ENCODE results near the gene LUC7L3.

Gene LUC7L3

DNA sequence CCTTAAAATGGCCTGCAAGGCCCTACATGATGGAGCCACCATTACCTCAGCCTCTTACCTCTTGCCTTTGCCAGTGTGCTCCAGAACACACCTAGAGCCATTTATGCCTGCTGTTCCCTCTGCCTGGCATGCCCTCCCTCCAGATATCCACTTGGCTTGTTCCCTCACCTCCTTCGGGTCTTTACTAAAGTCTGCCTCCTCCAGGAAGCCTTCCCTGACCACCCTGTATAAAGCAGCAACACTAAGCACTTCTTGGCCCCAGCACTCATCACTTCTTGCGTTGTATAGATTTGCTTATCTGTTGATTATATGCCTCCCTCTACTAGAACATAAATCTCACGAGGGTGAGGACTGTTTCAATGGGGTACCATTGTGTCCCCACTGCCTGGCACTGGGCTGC, 37.0 kb upstream of the LUC7L3 start:
- Histone ChIP-seq H4K20me1 (ENCODE audit: insufficient read depth, low read length) (no peaks in the 10 kb centered on the region), H3K79me2 (ENCODE audit: insufficient read depth, low read length) (no peaks in the 10 kb centered on the region), H3K9ac (ENCODE audit: low read depth, low read length) (no peak overlapping the region), H3K4me2 (ENCODE audit: insufficient read depth, low read length) (no peak overlapping the region), H3K9me3 (ENCODE audit: insufficient read depth, low read length, severe bottlenecking) (no peaks in the 10 kb centered on the region), H2AFZ (ENCODE audit: low read depth, low read length) (no peak overlapping the region), H3K27me3 (ENCODE audit: insufficient read depth, low read length, poor library complexity) (no peaks in the 10 kb centered on the region), H3K27ac (ENCODE audit: low read length) (no peak overlapping the region), H3K4me1 (ENCODE audit: insufficient read depth, low read length) (no peaks in the 10 kb centered on the region), H3K4me3 (ENCODE audit: low read depth in 1 of 2, low read length in 2 of 2) (no peak overlapping the region), H3K36me3 (ENCODE audit: insufficient read depth, low read length) (no peaks in the 10 kb centered on the region)
- TF ChIP-seq, protein P1, sequence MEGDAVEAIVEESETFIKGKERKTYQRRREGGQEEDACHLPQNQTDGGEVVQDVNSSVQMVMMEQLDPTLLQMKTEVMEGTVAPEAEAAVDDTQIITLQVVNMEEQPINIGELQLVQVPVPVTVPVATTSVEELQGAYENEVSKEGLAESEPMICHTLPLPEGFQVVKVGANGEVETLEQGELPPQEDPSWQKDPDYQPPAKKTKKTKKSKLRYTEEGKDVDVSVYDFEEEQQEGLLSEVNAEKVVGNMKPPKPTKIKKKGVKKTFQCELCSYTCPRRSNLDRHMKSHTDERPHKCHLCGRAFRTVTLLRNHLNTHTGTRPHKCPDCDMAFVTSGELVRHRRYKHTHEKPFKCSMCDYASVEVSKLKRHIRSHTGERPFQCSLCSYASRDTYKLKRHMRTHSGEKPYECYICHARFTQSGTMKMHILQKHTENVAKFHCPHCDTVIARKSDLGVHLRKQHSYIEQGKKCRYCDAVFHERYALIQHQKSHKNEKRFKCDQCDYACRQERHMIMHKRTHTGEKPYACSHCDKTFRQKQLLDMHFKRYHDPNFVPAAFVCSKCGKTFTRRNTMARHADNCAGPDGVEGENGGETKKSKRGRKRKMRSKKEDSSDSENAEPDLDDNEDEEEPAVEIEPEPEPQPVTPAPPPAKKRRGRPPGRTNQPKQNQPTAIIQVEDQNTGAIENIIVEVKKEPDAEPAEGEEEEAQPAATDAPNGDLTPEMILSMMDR (IDR thresholded peaks at IDR 0.05; ENCODE audit: borderline replicate concordance, extremely low read depth, low read length, poor library complexity, severe bottlenecking), result no peak
- TF ChIP-seq EZH2 (IDR thresholded peaks at IDR 0.05; ENCODE audit: borderline replicate concordance, low read depth, low read length, severe bottlenecking), result no peak
- no peak for DNase-seq
- ATAC-seq (ENCODE audit: insufficient read depth, low read depth), result no peak

DNA sequence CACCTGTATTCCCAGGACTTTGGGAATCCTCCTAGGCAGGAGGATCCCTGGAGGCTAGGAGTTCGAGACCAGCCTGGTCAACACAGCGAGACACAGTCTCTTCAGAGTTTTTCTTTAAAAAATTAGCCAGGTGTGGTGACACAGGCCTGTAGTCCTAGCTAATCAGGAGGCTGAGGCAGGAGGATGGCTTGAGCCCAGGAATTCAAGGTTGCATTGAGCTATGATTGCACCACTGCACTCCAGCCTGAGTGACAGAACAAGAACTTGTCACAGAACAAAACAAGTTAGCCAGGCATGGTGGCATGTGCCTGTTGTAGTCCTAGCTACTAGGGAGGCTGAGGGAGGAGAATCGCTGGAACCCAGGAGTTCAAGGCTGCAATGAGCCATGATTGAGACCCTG, 36.5 kb upstream of the LUC7L3 start:
- Histone ChIP-seq H2AFZ (ENCODE audit: low read depth, low read length) (no peak overlapping the region), H3K9ac (ENCODE audit: low read depth, low read length) (no peak overlapping the region), H3K79me2 (ENCODE audit: insufficient read depth, low read length) (no peaks in the 10 kb centered on the region), H3K27ac (ENCODE audit: low read length) (no peak overlapping the region), H3K9me3 (ENCODE audit: insufficient read depth, low read length, severe bottlenecking) (no peaks in the 10 kb centered on the region), H3K36me3 (ENCODE audit: insufficient read depth, low read length) (no peaks in the 10 kb centered on the region), H3K4me1 (ENCODE audit: insufficient read depth, low read length) (no peaks in the 10 kb centered on the region), H3K4me3 (ENCODE audit: low read depth in 1 of 2, low read length in 2 of 2) (no peak overlapping the region), H3K4me2 (ENCODE audit: insufficient read depth, low read length) (no peak overlapping the region), H4K20me1 (ENCODE audit: insufficient read depth, low read length) (no peaks in the 10 kb centered on the region), H3K27me3 (ENCODE audit: insufficient read depth, low read length, poor library complexity) (no peaks in the 10 kb centered on the region)
- no peak for ATAC-seq (ENCODE audit: insufficient read depth, low read depth)
- TF ChIP-seq EZH2 (IDR thresholded peaks at IDR 0.05; ENCODE audit: borderline replicate concordance, low read depth, low read length, severe bottlenecking), result no peak
- TF ChIP-seq, protein P1 (IDR thresholded peaks at IDR 0.05; ENCODE audit: borderline replicate concordance, extremely low read depth, low read length, poor library complexity, severe bottlenecking), result no peak
- no peak for DNase-seq

DNA sequence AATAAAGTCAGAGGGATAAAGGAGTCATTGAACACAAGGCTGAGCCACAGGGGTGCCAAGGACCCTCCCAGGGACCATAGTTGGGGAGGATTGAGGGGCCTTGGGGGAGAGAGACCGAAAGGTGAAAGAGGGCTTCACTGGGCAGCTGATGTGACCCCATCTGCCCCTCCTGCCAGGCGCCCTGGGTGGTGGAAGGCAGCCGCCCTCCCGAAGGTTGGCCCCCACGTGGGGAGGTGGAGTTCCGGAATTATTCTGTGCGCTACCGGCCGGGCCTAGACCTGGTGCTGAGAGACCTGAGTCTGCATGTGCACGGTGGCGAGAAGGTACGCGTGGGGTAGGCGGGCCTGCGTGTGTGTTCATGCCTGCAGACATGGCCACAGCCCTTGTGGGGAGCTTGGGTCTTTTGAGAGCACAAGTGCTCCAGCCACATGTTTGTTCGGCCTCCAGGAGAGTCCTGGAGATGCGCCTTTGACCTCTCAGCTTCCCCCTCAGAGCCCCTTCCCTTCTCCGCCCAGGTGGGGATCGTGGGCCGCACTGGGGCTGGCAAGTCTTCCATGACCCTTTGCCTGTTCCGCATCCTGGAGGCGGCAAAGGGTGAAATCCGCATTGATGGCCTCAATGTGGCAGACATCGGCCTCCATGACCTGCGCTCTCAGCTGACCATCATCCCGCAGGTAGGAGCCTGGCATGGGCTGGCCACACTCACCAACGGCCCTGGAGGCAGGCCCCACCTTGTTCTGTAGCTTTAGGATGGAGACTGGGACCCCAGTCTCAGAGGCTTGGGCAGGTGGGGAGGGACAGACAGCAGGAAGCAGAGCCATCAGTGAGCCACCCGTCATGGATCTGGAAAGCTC, 35.7 kb upstream of the LUC7L3 start:
- no peak overlapping the region for H3K9ac ChIP-seq (ENCODE audit: low read depth, low read length)
- H3K27me3 ChIP-seq (ENCODE audit: insufficient read depth, low read length, poor library complexity), result no peaks in the 10 kb centered on the region
- TF ChIP-seq, protein P1 (IDR thresholded peaks at IDR 0.05; ENCODE audit: borderline replicate concordance, extremely low read depth, low read length, poor library complexity, severe bottlenecking), result no peak
- TF ChIP-seq EZH2 (IDR thresholded peaks at IDR 0.05; ENCODE audit: borderline replicate concordance, low read depth, low read length, severe bottlenecking), result no peak
- no peak overlapping the region for H3K27ac ChIP-seq (ENCODE audit: low read length)
- no peaks in the 10 kb centered on the region for H3K36me3 ChIP-seq (ENCODE audit: insufficient read depth, low read length)
- no peak overlapping the region for H3K4me3 ChIP-seq (ENCODE audit: low read depth in 1 of 2, low read length in 2 of 2)
- H3K4me1 ChIP-seq (ENCODE audit: insufficient read depth, low read length), result no peaks in the 10 kb centered on the region
- H2AFZ ChIP-seq (ENCODE audit: low read depth, low read length), result no peak overlapping the region
- H3K79me2 ChIP-seq (ENCODE audit: insufficient read depth, low read length), result no peaks in the 10 kb centered on the region
- no peaks in the 10 kb centered on the region for H4K20me1 ChIP-seq (ENCODE audit: insufficient read depth, low read length)
- no peak overlapping the region for H3K4me2 ChIP-seq (ENCODE audit: insufficient read depth, low read length)
- DNase-seq (no peak), ATAC-seq (ENCODE audit: insufficient read depth, low read depth) (no peak)
- no peaks in the 10 kb centered on the region for H3K9me3 ChIP-seq (ENCODE audit: insufficient read depth, low read length, severe bottlenecking)
